22Rv1 (cell line): Measurements from ENCODE around the gene PPIL6.

ENCODE experiments used
- ZFX ChIP-seq: fragments of 450-650 bp; IDR thresholded peaks from 2 replicates; pipeline ENCODE4 v1.6.1; 2017; ENCODE audit warnings: antibody characterized with exemption, borderline replicate concordance
- TF ChIP-seq, protein P1 (sequence below): fragments of 450-650 bp; IDR thresholded peaks from 2 replicates; pipeline ENCODE4 v1.5.1; 2017; ENCODE audit warnings: mild to moderate bottlenecking

DNA sequence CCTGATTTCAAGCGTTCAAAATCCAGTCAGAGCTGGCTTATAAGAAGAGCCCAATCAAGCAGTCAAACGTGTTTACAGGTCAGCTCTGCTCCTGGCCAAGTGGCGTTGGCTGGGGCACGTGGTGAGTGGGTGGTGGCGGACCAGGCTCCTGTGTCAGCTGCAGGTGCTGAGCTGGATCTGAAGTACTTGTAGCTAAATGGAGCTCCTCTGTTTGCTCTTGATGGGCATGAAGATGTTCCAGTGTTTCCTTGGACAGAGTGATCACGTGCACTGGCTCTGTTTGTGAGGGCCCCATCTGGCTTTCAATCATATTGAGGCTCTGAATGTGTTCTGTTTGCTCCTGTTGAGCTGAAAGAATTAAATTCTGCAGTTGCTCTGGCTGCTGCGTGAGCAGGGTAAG is 25.3 kb upstream of the PPIL6 start:
- TF ChIP-seq, protein P1, sequence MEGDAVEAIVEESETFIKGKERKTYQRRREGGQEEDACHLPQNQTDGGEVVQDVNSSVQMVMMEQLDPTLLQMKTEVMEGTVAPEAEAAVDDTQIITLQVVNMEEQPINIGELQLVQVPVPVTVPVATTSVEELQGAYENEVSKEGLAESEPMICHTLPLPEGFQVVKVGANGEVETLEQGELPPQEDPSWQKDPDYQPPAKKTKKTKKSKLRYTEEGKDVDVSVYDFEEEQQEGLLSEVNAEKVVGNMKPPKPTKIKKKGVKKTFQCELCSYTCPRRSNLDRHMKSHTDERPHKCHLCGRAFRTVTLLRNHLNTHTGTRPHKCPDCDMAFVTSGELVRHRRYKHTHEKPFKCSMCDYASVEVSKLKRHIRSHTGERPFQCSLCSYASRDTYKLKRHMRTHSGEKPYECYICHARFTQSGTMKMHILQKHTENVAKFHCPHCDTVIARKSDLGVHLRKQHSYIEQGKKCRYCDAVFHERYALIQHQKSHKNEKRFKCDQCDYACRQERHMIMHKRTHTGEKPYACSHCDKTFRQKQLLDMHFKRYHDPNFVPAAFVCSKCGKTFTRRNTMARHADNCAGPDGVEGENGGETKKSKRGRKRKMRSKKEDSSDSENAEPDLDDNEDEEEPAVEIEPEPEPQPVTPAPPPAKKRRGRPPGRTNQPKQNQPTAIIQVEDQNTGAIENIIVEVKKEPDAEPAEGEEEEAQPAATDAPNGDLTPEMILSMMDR, result no peak
- TF ChIP-seq ZFX, result no peak
